ENCODE results near the gene PRKAR2B.

Gene PRKAR2B

GRCh38 chr7:107045980-107046379 lies 1.5 kb downstream of the PRKAR2B start:
- Histone ChIP-seq H3K79me1 (ENCODE audit: low read depth, low read length) (peaks cover 2% of the 10 kb centered on the region), H4K91ac (ENCODE audit: low read depth, low read length, poor library complexity) (no peak overlapping the region), H3K23ac (ENCODE audit: low read depth, low read length, poor library complexity) (no peak overlapping the region), H2BK120ac (ENCODE audit: low read depth, low read length) (no peak overlapping the region), H2BK5ac (ENCODE audit: low read length) (no peak overlapping the region), H2BK15ac (ENCODE audit: low read length) (no peak overlapping the region), H2AFZ (ENCODE audit: low read length) (peak overlapping the region; percentile 98), H3K4ac (ENCODE audit: low read length) (no peak overlapping the region), H3K36me3 (replicated peaks in 1 of 2; ENCODE audit: control insufficient read depth in 2 of 2, insufficient read depth in 2 of 2, low read length in 2 of 2) (no peaks in the 10 kb centered on the region), H3K4me2 (ENCODE audit: insufficient read depth, low read length, poor library complexity, severe bottlenecking) (peak overlapping the region; percentile 41), H3K4me1 (ENCODE audit: control insufficient read depth in 2 of 2, insufficient read depth in 1 of 2, low read depth in 1 of 2, low read length in 2 of 2) (peaks cover 3 to 7% of the 10 kb centered on the region in 2 donors), H3K27ac (replicated peaks; ENCODE audit: low read length) (no peak overlapping the region), H2BK12ac (ENCODE audit: low read length) (no peak overlapping the region), H4K8ac (ENCODE audit: low read depth, low read length) (no peak overlapping the region), H3K18ac (ENCODE audit: low read length) (no peak overlapping the region), H3K9ac (ENCODE audit: low read depth, low read length, poor library complexity) (no peak overlapping the region), H2AK5ac (ENCODE audit: low read depth, low read length) (no peak overlapping the region), H3K9me3 (replicated peaks in 1 of 2; ENCODE audit: control insufficient read depth in 2 of 2, insufficient read depth in 1 of 2, low read depth in 1 of 2, low read length in 2 of 2) (no peaks in the 10 kb centered on the region), H3K27me3 (ENCODE audit: control insufficient read depth in 3 of 3, insufficient read depth in 3 of 3, low read depth in 1 of 3, low read length in 3 of 3) (no peaks in the 10 kb centered on the region), H3K4me3 (ENCODE audit: low read length in 2 of 2) (peak overlapping the region; percentile 70 to 93), H3K14ac (ENCODE audit: low read length) (no peak overlapping the region)
- DNase-seq (ENCODE audit: low spot score): no peak
- no CpG with 5 or more reads among the region's 1 CpG for WGBS, 2 donors (ENCODE audit: extremely low coverage in 2 of 2, insufficient read length in 2 of 2, insufficient replicate concordance in 1 of 2)

GRCh38 chr7:107046491-107047259 lies 2.2 kb downstream of the PRKAR2B start:
- H2BK12ac ChIP-seq (ENCODE audit: low read length): no peak overlapping the region
- H3K27ac ChIP-seq (replicated peaks; ENCODE audit: low read length): no peak overlapping the region
- no CpG with 5 or more reads among the region's 7 CpGs for WGBS, 2 donors (ENCODE audit: extremely low coverage in 2 of 2, insufficient read length in 2 of 2, insufficient replicate concordance in 1 of 2)
- no peak overlapping the region for H3K14ac ChIP-seq (ENCODE audit: low read length)
- H3K4me3 ChIP-seq (ENCODE audit: low read length in 2 of 2): peak overlapping the region in 1 of 2 donors; percentile 93
- H3K27me3 ChIP-seq (ENCODE audit: control insufficient read depth in 3 of 3, insufficient read depth in 3 of 3, low read depth in 1 of 3, low read length in 3 of 3): no peaks in the 10 kb centered on the region
- DNase-seq (ENCODE audit: low spot score): no peak
- H2BK15ac ChIP-seq (ENCODE audit: low read length): no peak overlapping the region
- H2AFZ ChIP-seq (ENCODE audit: low read length): no peak overlapping the region
- H3K9ac ChIP-seq (ENCODE audit: low read depth, low read length, poor library complexity): no peak overlapping the region
- H3K4me2 ChIP-seq (ENCODE audit: insufficient read depth, low read length, poor library complexity, severe bottlenecking): peak overlapping the region; percentile 21
- H2AK5ac ChIP-seq (ENCODE audit: low read depth, low read length): no peak overlapping the region
- H4K8ac ChIP-seq (ENCODE audit: low read depth, low read length): no peak overlapping the region
- H3K79me1 ChIP-seq (ENCODE audit: low read depth, low read length): peaks cover 2% of the 10 kb centered on the region
- H3K4ac ChIP-seq (ENCODE audit: low read length): no peak overlapping the region
- no peak overlapping the region for H2BK120ac ChIP-seq (ENCODE audit: low read depth, low read length)
- no peak overlapping the region for H3K18ac ChIP-seq (ENCODE audit: low read length)
- no peaks in the 10 kb centered on the region for H3K36me3 ChIP-seq (replicated peaks in 1 of 2; ENCODE audit: control insufficient read depth in 2 of 2, insufficient read depth in 2 of 2, low read length in 2 of 2)
- no peak overlapping the region for H3K23ac ChIP-seq (ENCODE audit: low read depth, low read length, poor library complexity)
- no peaks in the 10 kb centered on the region for H3K9me3 ChIP-seq (replicated peaks in 1 of 2; ENCODE audit: control insufficient read depth in 2 of 2, insufficient read depth in 1 of 2, low read depth in 1 of 2, low read length in 2 of 2)
- no peak overlapping the region for H2BK5ac ChIP-seq (ENCODE audit: low read length)
- peaks cover 3 to 7% of the 10 kb centered on the region in 2 donors for H3K4me1 ChIP-seq (ENCODE audit: control insufficient read depth in 2 of 2, insufficient read depth in 1 of 2, low read depth in 1 of 2, low read length in 2 of 2)
- H4K91ac ChIP-seq (ENCODE audit: low read depth, low read length, poor library complexity): no peak overlapping the region

- no peaks in the 10 kb centered on the region for H3K27me3 ChIP-seq (ENCODE audit: control insufficient read depth in 3 of 3, insufficient read depth in 3 of 3, low read depth in 1 of 3, low read length in 3 of 3)
- no peak overlapping the region for H2BK5ac ChIP-seq (ENCODE audit: low read length)
- H3K9me3 ChIP-seq (replicated peaks in 1 of 2; ENCODE audit: control insufficient read depth in 2 of 2, insufficient read depth in 1 of 2, low read depth in 1 of 2, low read length in 2 of 2): no peaks in the 10 kb centered on the region
- H3K4me1 ChIP-seq (ENCODE audit: control insufficient read depth in 2 of 2, insufficient read depth in 1 of 2, low read depth in 1 of 2, low read length in 2 of 2): peaks cover 3 to 7% of the 10 kb centered on the region in 2 donors
- H3K14ac ChIP-seq (ENCODE audit: low read length): no peak overlapping the region
- DNase-seq (ENCODE audit: low spot score): no peak
- H4K91ac ChIP-seq (ENCODE audit: low read depth, low read length, poor library complexity): no peak overlapping the region
- no peak overlapping the region for H3K23ac ChIP-seq (ENCODE audit: low read depth, low read length, poor library complexity)
- H3K4me2 ChIP-seq (ENCODE audit: insufficient read depth, low read length, poor library complexity, severe bottlenecking): no peak overlapping the region
- H3K4me3 ChIP-seq (ENCODE audit: low read length in 2 of 2): no peak overlapping the region
- no peak overlapping the region for H2AK5ac ChIP-seq (ENCODE audit: low read depth, low read length)
- no peaks in the 10 kb centered on the region for H3K36me3 ChIP-seq (replicated peaks in 1 of 2; ENCODE audit: control insufficient read depth in 2 of 2, insufficient read depth in 2 of 2, low read length in 2 of 2)
- no peak overlapping the region for H3K18ac ChIP-seq (ENCODE audit: low read length)
- no peak overlapping the region for H4K8ac ChIP-seq (ENCODE audit: low read depth, low read length)
- H3K79me1 ChIP-seq (ENCODE audit: low read depth, low read length): peaks cover 2% of the 10 kb centered on the region
- no peak overlapping the region for H2AFZ ChIP-seq (ENCODE audit: low read length)
- no peak overlapping the region for H2BK120ac ChIP-seq (ENCODE audit: low read depth, low read length)
- no peak overlapping the region for H3K4ac ChIP-seq (ENCODE audit: low read length)
- no peak overlapping the region for H2BK15ac ChIP-seq (ENCODE audit: low read length)
- no CpG with 5 or more reads among the region's 10 CpGs for WGBS, 2 donors (ENCODE audit: extremely low coverage in 2 of 2, insufficient read length in 2 of 2, insufficient replicate concordance in 1 of 2)
- H3K9ac ChIP-seq (ENCODE audit: low read depth, low read length, poor library complexity): no peak overlapping the region
- no peak overlapping the region for H3K27ac ChIP-seq (replicated peaks; ENCODE audit: low read length)
- H2BK12ac ChIP-seq (ENCODE audit: low read length): no peak overlapping the region
Observed at GRCh38 chr7:107047902-107048782, 3.6 kb downstream of the PRKAR2B start.

GRCh38 chr7:107048783-107049418 lies 4.4 kb downstream of the PRKAR2B start:
- H2BK120ac ChIP-seq (ENCODE audit: low read depth, low read length): no peak overlapping the region
- no peaks in the 10 kb centered on the region for H3K27me3 ChIP-seq (ENCODE audit: control insufficient read depth in 3 of 3, insufficient read depth in 3 of 3, low read depth in 1 of 3, low read length in 3 of 3)
- no peak overlapping the region for H2AK5ac ChIP-seq (ENCODE audit: low read depth, low read length)
- H3K4me2 ChIP-seq (ENCODE audit: insufficient read depth, low read length, poor library complexity, severe bottlenecking): no peak overlapping the region
- no peaks in the 10 kb centered on the region for H3K36me3 ChIP-seq (replicated peaks in 1 of 2; ENCODE audit: control insufficient read depth in 2 of 2, insufficient read depth in 2 of 2, low read length in 2 of 2)
- no peak overlapping the region for H3K18ac ChIP-seq (ENCODE audit: low read length)
- no peak overlapping the region for H3K4ac ChIP-seq (ENCODE audit: low read length)
- H3K27ac ChIP-seq (replicated peaks; ENCODE audit: low read length): no peak overlapping the region
- no peak overlapping the region for H2BK15ac ChIP-seq (ENCODE audit: low read length)
- H4K8ac ChIP-seq (ENCODE audit: low read depth, low read length): no peak overlapping the region
- peaks cover 2% of the 10 kb centered on the region for H3K79me1 ChIP-seq (ENCODE audit: low read depth, low read length)
- no peak for DNase-seq (ENCODE audit: low spot score)
- no peak overlapping the region for H2AFZ ChIP-seq (ENCODE audit: low read length)
- no peaks in the 10 kb centered on the region for H3K9me3 ChIP-seq (replicated peaks in 1 of 2; ENCODE audit: control insufficient read depth in 2 of 2, insufficient read depth in 1 of 2, low read depth in 1 of 2, low read length in 2 of 2)
- H3K14ac ChIP-seq (ENCODE audit: low read length): no peak overlapping the region
- H3K4me3 ChIP-seq (ENCODE audit: low read length in 2 of 2): no peak overlapping the region
- no CpG with 5 or more reads among the region's 4 CpGs for WGBS, 2 donors (ENCODE audit: extremely low coverage in 2 of 2, insufficient read length in 2 of 2, insufficient replicate concordance in 1 of 2)
- H2BK12ac ChIP-seq (ENCODE audit: low read length): no peak overlapping the region
- H4K91ac ChIP-seq (ENCODE audit: low read depth, low read length, poor library complexity): no peak overlapping the region
- peaks cover 3 to 7% of the 10 kb centered on the region in 2 donors for H3K4me1 ChIP-seq (ENCODE audit: control insufficient read depth in 2 of 2, insufficient read depth in 1 of 2, low read depth in 1 of 2, low read length in 2 of 2)
- H3K9ac ChIP-seq (ENCODE audit: low read depth, low read length, poor library complexity): no peak overlapping the region
- H2BK5ac ChIP-seq (ENCODE audit: low read length): no peak overlapping the region
- no peak overlapping the region for H3K23ac ChIP-seq (ENCODE audit: low read depth, low read length, poor library complexity)
